Measurements from ENCODE around the gene INKA1.
"Not testable (repeated sequence)": the region's sequence is repeated elsewhere in the genome, so short reads cannot be mapped to it uniquely, and the experiment has no call there.

Gene INKA1

GRCh38 chr3:49802719-49803464 is at the start of gene INKA1:
Gene INKA1, plus strand, starts transcription at chr3:49803261. Its CDS starts 132 bp downstream, at chr3:49803393.
- peak; percentile 75 for DNase-seq

- DNase-seq = no peak
Measured at GRCh38 chr3:49754536-49754935, 48.5 kb upstream of the INKA1 start.

- DNase-seq = no peak
Measured at GRCh38 chr3:49756036-49756435, 47.0 kb upstream of the INKA1 start.

GRCh38 chr3:49757197-49757596 is 45.9 kb upstream of the INKA1 start:
- no peak for DNase-seq

- no peak for DNase-seq
Measured at GRCh38 chr3:49759226-49759625, 43.8 kb upstream of the INKA1 start.

GRCh38 chr3:49761661-49762060 is 41.4 kb upstream of the INKA1 start:
- no peak for DNase-seq

GRCh38 chr3:49763981-49764380 is 39.1 kb upstream of the INKA1 start:
- no peak for DNase-seq

GRCh38 chr3:49769286-49769915 is 33.7 kb upstream of the INKA1 start:
- no peak for DNase-seq

GRCh38 chr3:49769926-49770325 is 33.1 kb upstream of the INKA1 start:
- DNase-seq = no peak

GRCh38 chr3:49771340-49771938 is 31.6 kb upstream of the INKA1 start:
- no peak for DNase-seq

GRCh38 chr3:49772703-49773102 is 30.4 kb upstream of the INKA1 start:
- no peak for DNase-seq

GRCh38 chr3:49775538-49775937 is 27.5 kb upstream of the INKA1 start:
- no peak for DNase-seq

- not testable (repeated sequence) for DNase-seq
Measured at GRCh38 chr3:49776101-49776500, 27.0 kb upstream of the INKA1 start.

- no peak for DNase-seq
Measured at GRCh38 chr3:49779358-49780079, 23.5 kb upstream of the INKA1 start.

- no peak for DNase-seq
Measured at GRCh38 chr3:49780080-49780974, 22.7 kb upstream of the INKA1 start.

- DNase-seq = not testable (repeated sequence)
Measured at GRCh38 chr3:49780975-49781365, 22.1 kb upstream of the INKA1 start.

GRCh38 chr3:49781415-49782199 is 21.5 kb upstream of the INKA1 start:
- no peak for DNase-seq

GRCh38 chr3:49782277-49782676 is 20.8 kb upstream of the INKA1 start:
- DNase-seq = not testable (repeated sequence)

GRCh38 chr3:49785565-49786356 is 17.3 kb upstream of the INKA1 start:
- no peak for DNase-seq

GRCh38 chr3:49786357-49787181 is 16.5 kb upstream of the INKA1 start, which contains the start of gene IP6K1:
Gene IP6K1, minus strand, starts transcription at chr3:49786542. Its CDS starts 38,502 bp downstream, at chr3:49748040.
- peak; percentile 95 for DNase-seq

Data from NCI-H510A (cell line).